22Rv1 (cell line): ENCODE results near the gene KDM4C.

Experiments used
- H3K27ac ChIP-seq: fragments of 450-650 bp; 2 replicates; pipeline ENCODE4 v1.5.1; 2017
- ZFX ChIP-seq: fragments of 450-650 bp; IDR thresholded peaks from 2 replicates; pipeline ENCODE4 v1.6.1; 2017; ENCODE audit warnings: antibody characterized with exemption, borderline replicate concordance
- TF ChIP-seq, protein P1 (sequence below): fragments of 450-650 bp; IDR thresholded peaks from 2 replicates; pipeline ENCODE4 v1.5.1; 2017; ENCODE audit warnings: mild to moderate bottlenecking

Gene KDM4C

DNA sequence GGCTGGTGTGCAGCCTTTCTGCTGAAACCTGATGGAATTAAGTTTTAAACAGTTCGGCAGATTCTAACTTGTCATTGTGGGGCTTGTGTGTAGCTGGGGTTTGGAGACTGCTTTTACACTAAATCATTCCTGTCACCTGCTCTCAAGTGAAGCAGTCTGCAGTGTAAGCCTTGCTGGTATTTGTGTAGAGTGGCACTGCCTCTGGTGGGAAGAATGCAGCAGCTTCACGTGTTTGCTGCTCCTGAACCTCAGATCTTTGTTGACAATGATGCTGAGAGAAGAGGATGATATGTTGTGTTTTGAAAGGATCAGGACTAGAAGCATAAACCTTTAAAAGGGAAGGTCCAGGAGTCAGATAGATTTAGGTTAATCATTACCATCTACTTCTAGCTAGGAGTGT, 88.1 kb downstream of the KDM4C start:
- TF ChIP-seq ZFX = no peak
- TF ChIP-seq, protein P1, sequence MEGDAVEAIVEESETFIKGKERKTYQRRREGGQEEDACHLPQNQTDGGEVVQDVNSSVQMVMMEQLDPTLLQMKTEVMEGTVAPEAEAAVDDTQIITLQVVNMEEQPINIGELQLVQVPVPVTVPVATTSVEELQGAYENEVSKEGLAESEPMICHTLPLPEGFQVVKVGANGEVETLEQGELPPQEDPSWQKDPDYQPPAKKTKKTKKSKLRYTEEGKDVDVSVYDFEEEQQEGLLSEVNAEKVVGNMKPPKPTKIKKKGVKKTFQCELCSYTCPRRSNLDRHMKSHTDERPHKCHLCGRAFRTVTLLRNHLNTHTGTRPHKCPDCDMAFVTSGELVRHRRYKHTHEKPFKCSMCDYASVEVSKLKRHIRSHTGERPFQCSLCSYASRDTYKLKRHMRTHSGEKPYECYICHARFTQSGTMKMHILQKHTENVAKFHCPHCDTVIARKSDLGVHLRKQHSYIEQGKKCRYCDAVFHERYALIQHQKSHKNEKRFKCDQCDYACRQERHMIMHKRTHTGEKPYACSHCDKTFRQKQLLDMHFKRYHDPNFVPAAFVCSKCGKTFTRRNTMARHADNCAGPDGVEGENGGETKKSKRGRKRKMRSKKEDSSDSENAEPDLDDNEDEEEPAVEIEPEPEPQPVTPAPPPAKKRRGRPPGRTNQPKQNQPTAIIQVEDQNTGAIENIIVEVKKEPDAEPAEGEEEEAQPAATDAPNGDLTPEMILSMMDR = peak; percentile 50
- no peak overlapping the region for H3K27ac ChIP-seq

DNA sequence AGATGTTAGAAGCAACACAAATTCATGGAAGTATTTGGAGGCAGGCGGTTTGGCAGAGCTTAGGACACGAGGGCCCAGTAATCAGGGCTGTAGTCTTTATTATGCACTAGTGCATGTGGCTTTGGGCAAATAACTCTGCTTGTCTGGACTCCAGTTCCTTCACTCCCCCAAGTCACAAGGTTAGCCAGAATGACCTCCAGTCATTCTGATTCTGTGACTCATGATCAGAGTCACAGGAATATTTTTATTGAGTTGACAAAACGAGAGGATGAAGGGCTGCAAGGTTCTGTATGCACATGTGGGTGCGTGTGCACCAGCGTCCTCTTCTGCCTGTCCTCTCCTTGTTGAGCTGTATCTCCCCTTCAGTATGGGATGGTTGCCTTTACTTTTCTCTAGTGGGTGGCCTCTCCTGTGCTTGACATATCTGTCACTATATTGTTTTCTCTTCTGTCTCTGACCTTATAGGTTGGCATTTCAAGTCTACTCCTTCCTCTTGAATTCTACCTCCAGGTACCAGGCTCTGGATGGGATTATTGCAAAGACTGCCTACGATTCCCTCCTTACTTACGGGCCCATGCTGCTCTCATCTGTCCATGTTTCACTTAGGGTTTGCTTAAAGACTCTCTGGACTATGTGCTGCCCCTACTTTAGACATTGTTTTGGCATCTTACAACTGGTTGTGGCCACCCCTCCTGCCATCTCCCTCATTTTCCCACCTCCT, 94.6 kb downstream of the KDM4C start:
- H3K27ac ChIP-seq = no peak overlapping the region
- TF ChIP-seq, protein P1 = no peak
- no peak for TF ChIP-seq ZFX

DNA sequence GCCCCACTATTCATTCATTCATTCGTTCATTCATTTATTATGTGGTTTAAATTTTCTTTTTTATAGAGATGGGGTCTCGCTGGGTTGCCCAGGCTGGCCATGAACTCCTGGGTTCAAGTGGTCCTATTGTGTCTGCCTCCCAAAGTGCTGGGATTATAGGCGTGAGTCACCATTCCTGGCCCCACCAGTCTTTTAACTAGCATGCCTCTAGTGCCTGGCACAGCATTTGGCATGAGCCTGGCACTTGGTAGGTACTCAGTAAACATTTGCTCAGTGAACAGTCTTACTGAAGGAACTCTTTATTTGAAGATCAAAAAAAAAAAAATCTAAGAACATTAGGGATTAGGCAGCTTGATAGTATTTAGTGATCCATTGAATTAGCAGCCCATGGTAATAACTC, 98.1 kb downstream of the KDM4C start:
- TF ChIP-seq ZFX = no peak
- TF ChIP-seq, protein P1 = no peak
- H3K27ac ChIP-seq = 0 out of 2 replicates have a peak overlapping the region, but pooled peaks have one; percentile 7

DNA sequence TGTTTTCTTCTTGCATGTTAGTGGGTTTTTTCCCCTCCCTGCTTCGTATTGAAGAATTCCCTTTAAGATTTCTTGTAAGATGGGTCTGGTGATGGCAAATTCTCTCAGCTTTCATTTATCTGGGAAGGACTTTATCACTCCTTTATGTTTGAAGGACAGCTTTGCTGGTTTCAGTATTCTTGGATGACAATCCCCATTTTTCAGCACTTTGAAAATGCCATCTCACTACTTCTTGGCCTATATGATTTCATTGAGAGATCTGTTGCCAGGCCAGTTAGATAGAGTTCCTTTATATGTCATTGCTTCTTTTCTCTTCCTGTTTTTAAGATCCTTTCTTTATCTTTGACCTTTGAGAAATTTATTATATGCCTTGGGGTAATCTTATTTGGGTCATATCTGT, 106.3 kb downstream of the KDM4C start:
- no peak overlapping the region for H3K27ac ChIP-seq
- TF ChIP-seq, protein P1 = no peak
- TF ChIP-seq ZFX = no peak

DNA sequence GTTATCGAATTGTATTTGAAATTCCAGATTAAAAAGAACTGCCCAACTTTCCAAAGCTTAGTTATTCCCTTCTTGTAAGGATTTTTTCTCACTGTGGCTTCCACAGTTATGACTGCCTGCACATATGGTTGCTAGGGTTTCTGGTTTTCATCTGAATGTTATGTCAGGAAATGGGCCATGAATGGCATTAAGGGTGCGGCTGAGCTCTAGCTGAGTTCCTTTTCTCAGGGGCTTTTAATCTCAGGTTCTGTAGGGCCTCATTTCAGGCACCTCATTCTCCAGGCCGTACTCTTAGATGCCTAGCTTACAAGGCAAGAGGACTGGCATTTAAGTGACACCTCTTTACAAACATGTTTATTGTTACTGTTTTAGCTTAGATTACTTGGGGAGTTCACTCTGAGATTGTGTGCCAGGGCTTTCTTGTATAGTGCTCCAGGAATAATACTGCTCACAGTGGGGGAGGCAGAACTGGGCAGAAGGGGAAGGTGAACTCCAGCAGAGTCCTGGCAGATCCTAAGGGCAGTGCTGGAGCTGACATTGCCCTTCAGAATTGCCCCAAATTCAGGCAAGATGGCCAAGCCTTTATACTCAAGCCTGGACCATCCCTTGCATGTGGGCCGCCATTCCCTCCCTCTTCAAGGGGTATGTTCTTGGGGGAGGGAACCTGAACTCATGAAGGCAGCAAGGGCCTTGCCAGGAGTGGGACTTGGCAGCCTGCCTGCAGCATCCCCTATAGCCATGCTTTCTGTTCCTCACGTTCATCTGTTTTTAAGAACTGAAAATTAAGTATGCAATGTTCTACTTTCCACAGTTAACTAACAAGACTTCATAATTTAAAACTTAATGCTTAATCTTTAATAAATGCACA, 111.5 kb downstream of the KDM4C start:
- TF ChIP-seq, protein P1 = no peak
- TF ChIP-seq ZFX = no peak
- no peak overlapping the region for H3K27ac ChIP-seq

DNA sequence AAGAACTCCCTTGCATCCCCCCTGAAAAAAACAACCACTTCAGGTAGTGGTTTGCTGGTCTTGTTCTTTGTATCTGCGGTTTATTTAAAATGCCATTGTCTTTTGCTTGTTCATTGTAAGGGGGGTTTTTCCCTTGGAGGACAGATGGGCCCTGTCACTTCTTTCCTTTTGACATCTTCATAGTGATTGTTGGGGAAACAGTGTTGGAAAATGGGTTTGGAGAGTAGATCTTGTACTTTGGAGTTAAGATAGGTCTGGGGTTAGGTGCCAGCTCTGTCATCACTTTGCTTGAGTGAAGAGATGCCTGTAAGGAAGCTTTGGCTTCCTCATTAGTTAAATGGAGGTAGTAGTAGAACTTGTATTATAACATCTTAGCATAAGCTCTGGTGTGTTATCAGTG, 112.4 kb downstream of the KDM4C start:
- no peak for TF ChIP-seq ZFX
- TF ChIP-seq, protein P1 = no peak
- no peak overlapping the region for H3K27ac ChIP-seq
